ENCODE results near the gene POU6F2. TPM values are rescaled to one million over a fixed set of nuclear protein-coding genes. Genes with fewer than 3 reads are reported as not detected.
A peak's percentile ranks its signal among the peaks of the same experiment; 100 is the strongest.

The POU6F2 gene
- total RNA-seq, 4 donors from 2014 or later: not detected

DNA sequence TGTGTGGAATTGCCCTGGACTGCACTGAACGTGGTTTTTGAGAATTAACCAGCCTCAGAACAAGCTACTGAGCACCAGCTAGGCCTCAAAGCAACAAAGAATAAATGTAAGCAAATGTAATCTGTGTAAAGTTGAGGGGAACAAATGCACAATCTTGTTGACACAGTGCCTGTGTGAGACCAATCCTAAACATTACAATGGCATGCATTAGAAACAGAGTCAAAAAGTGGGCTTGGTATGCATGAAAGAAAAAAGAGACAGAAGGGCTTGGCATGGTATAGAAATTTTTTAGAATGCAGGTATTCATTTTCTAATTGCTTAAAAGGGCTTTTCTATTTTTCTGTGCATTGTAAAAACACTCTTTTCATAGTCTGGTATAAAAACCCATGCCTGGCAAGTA is 224.3 kb downstream of the POU6F2 start:
- no peak overlapping the region for H3K4me3 ChIP-seq
- WGBS: 56% methylated on average over 1 of the region's 1 CpG
- H3K36me3 ChIP-seq: no peaks in the 10 kb centered on the region
- TF ChIP-seq POLR2A (IDR thresholded peaks at IDR 0.05; ENCODE audit: low read depth): no peak
- no peak for TF ChIP-seq EP300 (IDR thresholded peaks at IDR 0.05)
- TF ChIP-seq, protein P1, sequence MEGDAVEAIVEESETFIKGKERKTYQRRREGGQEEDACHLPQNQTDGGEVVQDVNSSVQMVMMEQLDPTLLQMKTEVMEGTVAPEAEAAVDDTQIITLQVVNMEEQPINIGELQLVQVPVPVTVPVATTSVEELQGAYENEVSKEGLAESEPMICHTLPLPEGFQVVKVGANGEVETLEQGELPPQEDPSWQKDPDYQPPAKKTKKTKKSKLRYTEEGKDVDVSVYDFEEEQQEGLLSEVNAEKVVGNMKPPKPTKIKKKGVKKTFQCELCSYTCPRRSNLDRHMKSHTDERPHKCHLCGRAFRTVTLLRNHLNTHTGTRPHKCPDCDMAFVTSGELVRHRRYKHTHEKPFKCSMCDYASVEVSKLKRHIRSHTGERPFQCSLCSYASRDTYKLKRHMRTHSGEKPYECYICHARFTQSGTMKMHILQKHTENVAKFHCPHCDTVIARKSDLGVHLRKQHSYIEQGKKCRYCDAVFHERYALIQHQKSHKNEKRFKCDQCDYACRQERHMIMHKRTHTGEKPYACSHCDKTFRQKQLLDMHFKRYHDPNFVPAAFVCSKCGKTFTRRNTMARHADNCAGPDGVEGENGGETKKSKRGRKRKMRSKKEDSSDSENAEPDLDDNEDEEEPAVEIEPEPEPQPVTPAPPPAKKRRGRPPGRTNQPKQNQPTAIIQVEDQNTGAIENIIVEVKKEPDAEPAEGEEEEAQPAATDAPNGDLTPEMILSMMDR (IDR thresholded peaks at IDR 0.05): no peak
- no peak for TF ChIP-seq POLR2AphosphoS5 (IDR thresholded peaks at IDR 0.05)
- intact Hi-C loops (cut with DNase I): no loop called here
- H3K4me1 ChIP-seq: no peaks in the 10 kb centered on the region
- H3K27me3 ChIP-seq: no peaks in the 10 kb centered on the region
- no peaks in the 10 kb centered on the region for H3K9me3 ChIP-seq
- no peak overlapping the region for H3K27ac ChIP-seq (replicated peaks in 1 of 4)
- peak; percentile 5 for DNase-seq (ENCODE audit: extremely low spot score)

GRCh38 chr7:39210362-39210761 is 232.7 kb downstream of the POU6F2 start:
- no peaks in the 10 kb centered on the region for H3K27me3 ChIP-seq
- no peaks in the 10 kb centered on the region for H3K9me3 ChIP-seq
- DNase-seq (ENCODE audit: extremely low spot score): no peak
- H3K4me3 ChIP-seq: no peak overlapping the region
- WGBS: 91% methylated on average over 6 of the region's 6 CpGs
- no peaks in the 10 kb centered on the region for H3K36me3 ChIP-seq
- intact Hi-C loops (cut with DNase I): no loop called here
- no peaks in the 10 kb centered on the region for H3K4me1 ChIP-seq
- no peak overlapping the region for H3K27ac ChIP-seq (replicated peaks in 1 of 4)
- no peak for TF ChIP-seq POLR2A (IDR thresholded peaks at IDR 0.05; ENCODE audit: low read depth)
- TF ChIP-seq EP300 (IDR thresholded peaks at IDR 0.05): no peak
- TF ChIP-seq, protein P1 (IDR thresholded peaks at IDR 0.05): no peak
- no peak for TF ChIP-seq POLR2AphosphoS5 (IDR thresholded peaks at IDR 0.05)

GRCh38 chr7:39211581-39211980 is 233.9 kb downstream of the POU6F2 start:
- intact Hi-C loops (cut with DNase I): no loop called here
- DNase-seq (ENCODE audit: extremely low spot score): no peak
- H3K4me1 ChIP-seq: no peaks in the 10 kb centered on the region
- H3K9me3 ChIP-seq: no peaks in the 10 kb centered on the region
- no peak for TF ChIP-seq POLR2A (IDR thresholded peaks at IDR 0.05; ENCODE audit: low read depth)
- TF ChIP-seq POLR2AphosphoS5 (IDR thresholded peaks at IDR 0.05): no peak
- 67% methylated on average over 3 of the region's 3 CpGs for WGBS
- no peaks in the 10 kb centered on the region for H3K27me3 ChIP-seq
- H3K36me3 ChIP-seq: no peaks in the 10 kb centered on the region
- no peak overlapping the region for H3K4me3 ChIP-seq
- no peak overlapping the region for H3K27ac ChIP-seq (replicated peaks in 1 of 4)

DNA sequence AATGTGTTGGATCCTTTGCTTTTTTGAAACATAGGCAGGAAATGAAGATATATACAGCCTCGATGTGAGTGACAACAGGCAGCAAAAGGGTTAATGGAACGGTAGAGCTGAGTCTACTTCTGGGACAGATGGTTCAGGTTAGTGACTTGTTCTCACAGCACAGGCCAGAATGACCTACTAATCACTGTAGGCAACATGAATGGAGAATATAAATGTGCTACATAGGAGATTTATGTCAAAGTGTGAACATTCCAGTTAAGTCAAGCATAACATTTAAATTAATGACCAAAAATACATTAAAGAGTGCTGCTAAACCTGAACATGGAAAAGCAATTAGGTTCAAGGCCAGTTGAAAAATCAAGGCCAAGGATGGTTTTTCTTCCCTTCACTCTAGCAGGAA is 235.2 kb downstream of the POU6F2 start:
- H3K4me3 ChIP-seq: no peak overlapping the region
- no peaks in the 10 kb centered on the region for H3K36me3 ChIP-seq
- DNase-seq (ENCODE audit: extremely low spot score): peak; percentile 3
- TF ChIP-seq, protein P1 (IDR thresholded peaks at IDR 0.05): no peak
- no peak for TF ChIP-seq POLR2A (IDR thresholded peaks at IDR 0.05; ENCODE audit: low read depth)
- no peak for TF ChIP-seq EP300 (IDR thresholded peaks at IDR 0.05)
- no peak for TF ChIP-seq POLR2AphosphoS5 (IDR thresholded peaks at IDR 0.05)
- no peaks in the 10 kb centered on the region for H3K4me1 ChIP-seq
- H3K27me3 ChIP-seq: no peaks in the 10 kb centered on the region
- H3K27ac ChIP-seq (replicated peaks in 1 of 4): no peak overlapping the region
- intact Hi-C loops (cut with DNase I): no loop called here
- H3K9me3 ChIP-seq: no peaks in the 10 kb centered on the region
- WGBS: 39% methylated on average over 2 of the region's 2 CpGs

- H3K4me3 ChIP-seq: no peak overlapping the region
- WGBS: 63% methylated on average over 3 of the region's 3 CpGs
- DNase-seq (ENCODE audit: extremely low spot score): no peak
- TF ChIP-seq EP300 (IDR thresholded peaks at IDR 0.05): no peak
- no peak for TF ChIP-seq POLR2A (IDR thresholded peaks at IDR 0.05; ENCODE audit: low read depth)
- TF ChIP-seq, protein P1 (IDR thresholded peaks at IDR 0.05): no peak
- no peak for TF ChIP-seq POLR2AphosphoS5 (IDR thresholded peaks at IDR 0.05)
- no peak overlapping the region for H3K27ac ChIP-seq (replicated peaks in 1 of 4)
- no peaks in the 10 kb centered on the region for H3K4me1 ChIP-seq
- H3K36me3 ChIP-seq: no peaks in the 10 kb centered on the region
- no peaks in the 10 kb centered on the region for H3K9me3 ChIP-seq
- intact Hi-C loops (cut with DNase I): no loop called here
- H3K27me3 ChIP-seq: no peaks in the 10 kb centered on the region
Observed at GRCh38 chr7:39217783-39218182, 240.1 kb downstream of the POU6F2 start.
